GM23338 (cell line): ENCODE measurements around the gene SEMA3C.

Experiments
- CREB1 ChIP-seq: fragments of 250-450 bp; sonication (Bioruptor Pico); IDR thresholded peaks from 2 replicates; pipeline ENCODE4 v1.5.0; 2020; ENCODE audit warnings: low read depth, mild to moderate bottlenecking, moderate library complexity
- CTCF ChIP-seq, 2 experiments: fragments of 200-600 bp in 1 of 2; sonication (generic) in 1 of 2; conservative IDR thresholded peaks; 2 replicates each; pipeline versions ENCODE4 v1.5.1 to v1.6.1; 2016 to 2017; ENCODE audit warnings: antibody characterized with exemption in 2 of 2, low read depth in 2 of 2, mild to moderate bottlenecking in 2 of 2, moderate library complexity in 1 of 2
- EZH2 ChIP-seq: fragments of 200-600 bp; sonication (generic); IDR thresholded peaks from one replicate; pipeline ENCODE4 v1.8.0; 2017; ENCODE audit warnings: antibody characterized with exemption, mild to moderate bottlenecking, low read depth; ENCODE audit not compliant: unreplicated experiment
- EZH2phosphoT487 ChIP-seq: fragments of 200-600 bp; sonication (generic); IDR thresholded peaks from one replicate; pipeline ENCODE4 v1.8.1; 2018; ENCODE audit warnings: antibody characterized with exemption; ENCODE audit not compliant: unreplicated experiment
- JUNB ChIP-seq: IDR thresholded peaks from one replicate; pipeline ENCODE4 v1.6.1; 2016; ENCODE audit warnings: antibody characterized with exemption; ENCODE audit not compliant: unreplicated experiment
- POLR2AphosphoS5 ChIP-seq: IDR thresholded peaks from 2 replicates; pipeline ENCODE4 v1.6.1; 2016; ENCODE audit warnings: antibody characterized with exemption, low read depth
- REST ChIP-seq: IDR thresholded peaks from one replicate; pipeline ENCODE4 v1.6.1; 2018; ENCODE audit warnings: antibody characterized with exemption; ENCODE audit not compliant: unreplicated experiment
- ZNF114 ChIP-seq: fragments of 250-450 bp; sonication (Bioruptor Pico); IDR thresholded peaks from 2 replicates; pipeline ENCODE4 v1.5.0; 2020; ENCODE audit warnings: mild to moderate bottlenecking, moderate library complexity

GRCh38 chr7:80937336-80937735 is 18.5 kb upstream of the SEMA3C start:
- no peak for TF ChIP-seq EZH2phosphoT487
- TF ChIP-seq EZH2: no peak
- no peak for TF ChIP-seq CTCF (conservative IDR thresholded peaks at IDR 0.05; ENCODE audit: low read depth in 2 of 2)
- no peak for TF ChIP-seq ZNF114 (CRISPR knock-in tag)
- no peak for TF ChIP-seq POLR2AphosphoS5
- TF ChIP-seq REST: no peak
- no peak for TF ChIP-seq JUNB
- TF ChIP-seq CREB1 (CRISPR knock-in tag): no peak
